ENCODE measurements around the gene CMTM4.

The CMTM4 gene

DNA sequence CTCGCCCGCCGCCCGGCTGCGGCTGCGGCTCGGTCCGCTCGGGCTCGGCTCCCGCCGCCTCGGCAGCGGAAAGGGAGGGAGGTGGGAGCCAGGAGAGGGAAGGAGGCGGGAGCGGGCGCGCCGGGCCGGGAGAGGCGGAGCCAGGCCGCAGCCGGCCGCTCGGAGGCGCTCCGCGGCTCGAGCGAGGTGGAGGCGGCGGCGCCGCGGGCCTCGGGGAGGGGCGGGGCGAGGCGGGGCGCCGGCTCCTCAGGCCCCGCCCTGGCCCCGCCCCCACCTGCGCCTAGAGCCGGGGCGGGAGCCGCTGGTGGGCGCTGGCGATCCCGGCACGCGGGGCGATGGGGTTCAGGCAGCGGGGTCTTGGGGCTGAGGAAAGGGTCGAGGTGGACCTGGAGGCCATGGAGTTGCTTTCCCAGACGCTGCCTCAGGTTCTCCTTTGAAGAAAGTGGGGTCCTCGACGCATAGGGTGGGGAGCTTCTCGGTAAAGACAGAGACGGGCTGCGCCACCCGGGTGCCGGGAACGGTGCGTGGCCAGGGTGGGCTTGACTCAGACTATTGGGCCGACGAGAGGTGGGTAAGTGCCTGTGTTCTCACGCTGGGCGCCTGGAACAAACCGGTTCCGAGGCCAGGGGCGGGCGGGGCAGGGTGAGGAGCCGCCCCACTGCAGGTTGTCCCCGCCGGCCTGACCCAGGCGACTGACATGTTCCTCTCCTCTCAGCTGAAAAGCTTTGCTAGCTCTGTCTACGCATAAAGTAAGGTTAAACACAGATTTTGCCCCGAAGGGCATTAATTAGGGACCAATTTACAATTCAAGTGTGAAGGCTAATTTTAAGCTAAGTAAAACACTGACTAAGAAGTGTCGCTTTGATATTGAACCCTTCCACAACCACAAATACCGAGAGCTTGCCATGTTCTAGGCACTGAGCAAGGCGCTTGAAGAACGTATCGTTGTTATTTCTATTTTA lies at the start of gene CMTM4:
Gene CMTM4 (minus strand): TSS at position 75 of the 962 bp plus-strand sequence. CDS start 218 bp downstream, outside the sequence.
- Histone ChIP-seq H3K36me3 (ENCODE audit: insufficient read depth) (no peaks in the 10 kb centered on the region), H3K4me2 (peak within 1 kb of the TSS; percentile 100), H3K27me3 (ENCODE audit: insufficient read depth, low read depth) (no peaks in the 10 kb centered on the region; the same call in 1 of the 2 replicates), H3K9ac (peak within 1 kb of the TSS; percentile 55), H3K4me1 (ENCODE audit: low read depth, poor library complexity, severe bottlenecking) (peaks cover 13% of the 10 kb centered on the region), H4K20me1 (ENCODE audit: insufficient read depth) (no peaks in the 10 kb centered on the region), H2AFZ (ENCODE audit: low read depth) (peak within 1 kb of the TSS; percentile 99), H3K79me2 (ENCODE audit: insufficient read depth, low read depth) (peaks cover 3% of the 10 kb centered on the region; the same call in 1 of the 2 replicates), H3K4me3 (IDR thresholded peaks at IDR 0.05; ENCODE audit: insufficient read depth, low read depth, low read length) (no peak within 1 kb of the TSS), H3K27ac (no peak within 1 kb of the TSS)
- TF ChIP-seq, protein P1, sequence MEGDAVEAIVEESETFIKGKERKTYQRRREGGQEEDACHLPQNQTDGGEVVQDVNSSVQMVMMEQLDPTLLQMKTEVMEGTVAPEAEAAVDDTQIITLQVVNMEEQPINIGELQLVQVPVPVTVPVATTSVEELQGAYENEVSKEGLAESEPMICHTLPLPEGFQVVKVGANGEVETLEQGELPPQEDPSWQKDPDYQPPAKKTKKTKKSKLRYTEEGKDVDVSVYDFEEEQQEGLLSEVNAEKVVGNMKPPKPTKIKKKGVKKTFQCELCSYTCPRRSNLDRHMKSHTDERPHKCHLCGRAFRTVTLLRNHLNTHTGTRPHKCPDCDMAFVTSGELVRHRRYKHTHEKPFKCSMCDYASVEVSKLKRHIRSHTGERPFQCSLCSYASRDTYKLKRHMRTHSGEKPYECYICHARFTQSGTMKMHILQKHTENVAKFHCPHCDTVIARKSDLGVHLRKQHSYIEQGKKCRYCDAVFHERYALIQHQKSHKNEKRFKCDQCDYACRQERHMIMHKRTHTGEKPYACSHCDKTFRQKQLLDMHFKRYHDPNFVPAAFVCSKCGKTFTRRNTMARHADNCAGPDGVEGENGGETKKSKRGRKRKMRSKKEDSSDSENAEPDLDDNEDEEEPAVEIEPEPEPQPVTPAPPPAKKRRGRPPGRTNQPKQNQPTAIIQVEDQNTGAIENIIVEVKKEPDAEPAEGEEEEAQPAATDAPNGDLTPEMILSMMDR (conservative IDR thresholded peaks at IDR 0.05; ENCODE audit: low read depth, low read length): 0 out of 2 replicates have a peak, but pooled peaks have one; percentile 14

DNA sequence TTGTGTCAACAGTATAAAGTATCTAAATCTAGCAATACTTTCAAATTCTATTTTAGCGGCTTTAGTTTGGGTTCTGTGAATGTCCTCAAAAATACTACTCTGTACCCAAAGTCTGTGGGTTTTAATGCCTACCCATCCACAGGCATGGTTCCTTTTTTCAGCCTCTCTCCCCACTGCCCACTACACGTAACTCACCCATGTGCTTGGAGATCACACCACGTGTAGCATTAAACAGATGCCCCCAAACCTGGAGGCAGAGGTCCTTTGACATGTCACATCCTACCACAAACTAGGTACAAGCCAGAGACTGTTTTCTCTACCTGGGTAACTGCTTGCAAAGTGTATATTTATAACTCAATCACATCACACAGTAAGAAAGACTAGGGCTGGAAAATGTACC lies 49.5 kb upstream of the CMTM4 start:
- peak overlapping the region; percentile 29; the same call in 1 of the 2 replicates for H3K27ac ChIP-seq
- H3K9ac ChIP-seq: no peak overlapping the region
- TF ChIP-seq, protein P1 (conservative IDR thresholded peaks at IDR 0.05; ENCODE audit: low read depth, low read length): no peak
- H3K4me2 ChIP-seq: peak overlapping the region; percentile 69
- H3K4me3 ChIP-seq (IDR thresholded peaks at IDR 0.05; ENCODE audit: insufficient read depth, low read depth, low read length): no peak overlapping the region
- H3K79me2 ChIP-seq (ENCODE audit: insufficient read depth, low read depth): peaks cover 56% of the 10 kb centered on the region
- peaks cover 5% of the 10 kb centered on the region; the same call in 1 of the 2 replicates for H4K20me1 ChIP-seq (ENCODE audit: insufficient read depth)
- no peaks in the 10 kb centered on the region for H3K27me3 ChIP-seq (ENCODE audit: insufficient read depth, low read depth)
- no peak overlapping the region for H2AFZ ChIP-seq (ENCODE audit: low read depth)
- peaks cover 64% of the 10 kb centered on the region for H3K4me1 ChIP-seq (ENCODE audit: low read depth, poor library complexity, severe bottlenecking)
- H3K36me3 ChIP-seq (ENCODE audit: insufficient read depth): peaks cover 13% of the 10 kb centered on the region; the same call in 1 of the 2 replicates

GRCh38 chr16:66741950-66742808 lies 45.6 kb upstream of the CMTM4 start:
- H3K4me2 ChIP-seq: no peak overlapping the region
- no peak overlapping the region for H3K9ac ChIP-seq
- TF ChIP-seq, protein P1 (conservative IDR thresholded peaks at IDR 0.05; ENCODE audit: low read depth, low read length): no peak
- H3K79me2 ChIP-seq (ENCODE audit: insufficient read depth, low read depth): peaks cover 44% of the 10 kb centered on the region
- peaks cover 39% of the 10 kb centered on the region for H3K4me1 ChIP-seq (ENCODE audit: low read depth, poor library complexity, severe bottlenecking)
- no peak overlapping the region for H2AFZ ChIP-seq (ENCODE audit: low read depth)
- peaks cover 13% of the 10 kb centered on the region; the same call in 1 of the 2 replicates for H3K36me3 ChIP-seq (ENCODE audit: insufficient read depth)
- no peak overlapping the region; the same call in 1 of the 2 replicates for H3K27ac ChIP-seq
- peaks cover 3% of the 10 kb centered on the region; the same call in 1 of the 2 replicates for H4K20me1 ChIP-seq (ENCODE audit: insufficient read depth)
- no peak overlapping the region for H3K4me3 ChIP-seq (IDR thresholded peaks at IDR 0.05; ENCODE audit: insufficient read depth, low read depth, low read length)
- H3K27me3 ChIP-seq (ENCODE audit: insufficient read depth, low read depth): no peaks in the 10 kb centered on the region
